ENCODE results near the gene L3MBTL4.

L3MBTL4 gene

GRCh38 chr18:6220129-6220528 is 194.6 kb downstream of the L3MBTL4 start:
- Histone ChIP-seq H3K36me3 (ENCODE audit: insufficient read depth, low read length) (no peaks in the 10 kb centered on the region), H3K79me2 (ENCODE audit: control insufficient read depth, insufficient read depth, low read length, unreplicated experiment) (no peaks in the 10 kb centered on the region), H3K4me1 (ENCODE audit: control insufficient read depth, insufficient read depth, low read length, unreplicated experiment) (no peaks in the 10 kb centered on the region), H3K4me3 (ENCODE audit: low read depth, low read length) (no peak overlapping the region), H2AFZ (ENCODE audit: low read length, unreplicated experiment) (no peak overlapping the region), H3K27me3 (ENCODE audit: insufficient read depth, low read length) (peaks cover 11% of the 10 kb centered on the region; the same call in 1 of the 2 replicates), H3K27ac (ENCODE audit: low read depth, low read length) (no peak overlapping the region)

GRCh38 chr18:6219116-6219717 is 195.5 kb downstream of the L3MBTL4 start:
- Histone ChIP-seq H2AFZ (ENCODE audit: low read length, unreplicated experiment) (no peak overlapping the region), H3K4me1 (ENCODE audit: control insufficient read depth, insufficient read depth, low read length, unreplicated experiment) (no peaks in the 10 kb centered on the region), H3K4me3 (ENCODE audit: low read depth, low read length) (no peak overlapping the region), H3K79me2 (ENCODE audit: control insufficient read depth, insufficient read depth, low read length, unreplicated experiment) (no peaks in the 10 kb centered on the region), H3K27ac (ENCODE audit: low read depth, low read length) (no peak overlapping the region), H3K27me3 (ENCODE audit: insufficient read depth, low read length) (peaks cover 14% of the 10 kb centered on the region; the same call in 1 of the 2 replicates), H3K36me3 (ENCODE audit: insufficient read depth, low read length) (no peaks in the 10 kb centered on the region)

DNA sequence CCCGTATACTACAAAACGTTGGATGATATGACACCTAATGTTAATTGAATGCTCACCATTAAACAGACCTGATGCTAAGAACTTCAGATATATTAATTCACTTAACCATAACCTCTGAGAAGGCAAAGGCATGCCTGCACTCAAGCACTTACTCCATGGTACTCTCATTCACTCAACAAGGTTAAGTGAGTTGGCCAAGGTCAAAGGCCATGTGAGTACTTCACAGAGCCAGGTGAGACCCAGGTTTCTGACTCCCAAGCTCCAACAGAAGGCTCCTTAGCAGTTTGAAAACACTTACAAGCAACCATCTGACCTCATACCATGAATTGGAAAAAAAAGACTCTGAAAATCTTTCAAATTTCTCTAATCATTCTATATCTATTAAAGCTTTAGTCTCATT is 198.8 kb downstream of the L3MBTL4 start:
- Histone ChIP-seq H2AFZ (ENCODE audit: low read length, unreplicated experiment) (no peak overlapping the region), H3K4me1 (ENCODE audit: control insufficient read depth, insufficient read depth, low read length, unreplicated experiment) (no peaks in the 10 kb centered on the region), H3K79me2 (ENCODE audit: control insufficient read depth, insufficient read depth, low read length, unreplicated experiment) (no peaks in the 10 kb centered on the region), H3K27ac (ENCODE audit: low read depth, low read length) (no peak overlapping the region), H3K27me3 (ENCODE audit: insufficient read depth, low read length) (peaks cover 8% of the 10 kb centered on the region; the same call in 1 of the 2 replicates), H3K36me3 (ENCODE audit: insufficient read depth, low read length) (no peaks in the 10 kb centered on the region), H3K4me3 (ENCODE audit: low read depth, low read length) (no peak overlapping the region)

DNA sequence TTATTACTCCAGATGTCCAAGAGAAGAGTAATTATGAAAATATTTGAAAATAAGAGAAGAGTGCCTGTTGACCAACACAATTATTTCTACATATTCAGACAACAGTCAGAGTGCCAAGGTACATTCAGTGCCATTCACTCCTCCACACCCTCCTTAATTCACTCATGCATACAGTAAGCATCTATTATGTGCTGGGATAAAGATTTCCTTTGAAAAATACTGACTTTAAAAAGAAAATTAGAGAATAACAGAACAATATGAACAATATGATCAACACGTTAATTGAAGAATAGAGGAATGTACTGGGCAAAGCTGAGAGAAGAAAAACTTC is 203.6 kb downstream of the L3MBTL4 start:
- Histone ChIP-seq H3K4me3 (ENCODE audit: low read depth, low read length) (no peak overlapping the region), H3K27me3 (ENCODE audit: insufficient read depth, low read length) (peaks cover 8% of the 10 kb centered on the region; the same call in 1 of the 2 replicates), H3K4me1 (ENCODE audit: control insufficient read depth, insufficient read depth, low read length, unreplicated experiment) (no peaks in the 10 kb centered on the region), H3K36me3 (ENCODE audit: insufficient read depth, low read length) (no peaks in the 10 kb centered on the region), H3K79me2 (ENCODE audit: control insufficient read depth, insufficient read depth, low read length, unreplicated experiment) (no peaks in the 10 kb centered on the region), H2AFZ (ENCODE audit: low read length, unreplicated experiment) (no peak overlapping the region), H3K27ac (ENCODE audit: low read depth, low read length) (no peak overlapping the region)

GRCh38 chr18:6210349-6211173 is 204.2 kb downstream of the L3MBTL4 start:
- Histone ChIP-seq H3K4me1 (ENCODE audit: control insufficient read depth, insufficient read depth, low read length, unreplicated experiment) (no peaks in the 10 kb centered on the region), H3K4me3 (ENCODE audit: low read depth, low read length) (no peak overlapping the region), H3K79me2 (ENCODE audit: control insufficient read depth, insufficient read depth, low read length, unreplicated experiment) (no peaks in the 10 kb centered on the region), H3K36me3 (ENCODE audit: insufficient read depth, low read length) (no peaks in the 10 kb centered on the region), H3K27ac (ENCODE audit: low read depth, low read length) (no peak overlapping the region), H3K27me3 (ENCODE audit: insufficient read depth, low read length) (peaks cover 8% of the 10 kb centered on the region; the same call in 1 of the 2 replicates), H2AFZ (ENCODE audit: low read length, unreplicated experiment) (no peak overlapping the region)

- no peak overlapping the region for H3K4me3 ChIP-seq (ENCODE audit: low read depth, low read length)
- no peaks in the 10 kb centered on the region for H3K36me3 ChIP-seq (ENCODE audit: insufficient read depth, low read length)
- no peaks in the 10 kb centered on the region for H3K4me1 ChIP-seq (ENCODE audit: control insufficient read depth, insufficient read depth, low read length, unreplicated experiment)
- peaks cover 4% of the 10 kb centered on the region; the same call in 1 of the 2 replicates for H3K27me3 ChIP-seq (ENCODE audit: insufficient read depth, low read length)
- no peaks in the 10 kb centered on the region for H3K79me2 ChIP-seq (ENCODE audit: control insufficient read depth, insufficient read depth, low read length, unreplicated experiment)
- H3K27ac ChIP-seq (ENCODE audit: low read depth, low read length): no peak overlapping the region
- no peak overlapping the region for H2AFZ ChIP-seq (ENCODE audit: low read length, unreplicated experiment)
Observed at GRCh38 chr18:6207941-6208340, 206.8 kb downstream of the L3MBTL4 start.

DNA sequence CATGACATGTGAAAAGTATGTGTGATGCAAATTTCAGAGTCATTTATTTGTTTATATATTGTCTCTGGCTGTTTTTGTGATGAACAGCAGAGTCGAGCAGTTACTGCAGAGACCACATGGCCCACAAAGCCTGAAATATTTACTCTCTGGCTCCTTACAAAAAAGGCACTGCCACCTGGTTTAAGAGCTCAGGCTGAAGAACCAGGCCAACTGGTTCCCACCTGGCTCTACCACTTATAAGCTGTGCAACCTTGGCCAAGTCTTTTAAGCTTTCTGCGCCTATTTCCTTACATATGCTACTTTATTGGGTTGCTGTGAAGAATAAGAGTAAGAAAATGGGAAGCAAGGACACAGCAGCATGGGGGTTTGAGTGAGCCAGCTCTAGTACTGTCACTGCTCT is 207.6 kb downstream of the L3MBTL4 start:
- H3K4me1 ChIP-seq (ENCODE audit: control insufficient read depth, insufficient read depth, low read length, unreplicated experiment): no peaks in the 10 kb centered on the region
- no peak overlapping the region for H3K4me3 ChIP-seq (ENCODE audit: low read depth, low read length)
- no peaks in the 10 kb centered on the region for H3K36me3 ChIP-seq (ENCODE audit: insufficient read depth, low read length)
- no peak overlapping the region for H2AFZ ChIP-seq (ENCODE audit: low read length, unreplicated experiment)
- H3K79me2 ChIP-seq (ENCODE audit: control insufficient read depth, insufficient read depth, low read length, unreplicated experiment): no peaks in the 10 kb centered on the region
- no peak overlapping the region for H3K27ac ChIP-seq (ENCODE audit: low read depth, low read length)
- H3K27me3 ChIP-seq (ENCODE audit: insufficient read depth, low read length): no peaks in the 10 kb centered on the region

DNA sequence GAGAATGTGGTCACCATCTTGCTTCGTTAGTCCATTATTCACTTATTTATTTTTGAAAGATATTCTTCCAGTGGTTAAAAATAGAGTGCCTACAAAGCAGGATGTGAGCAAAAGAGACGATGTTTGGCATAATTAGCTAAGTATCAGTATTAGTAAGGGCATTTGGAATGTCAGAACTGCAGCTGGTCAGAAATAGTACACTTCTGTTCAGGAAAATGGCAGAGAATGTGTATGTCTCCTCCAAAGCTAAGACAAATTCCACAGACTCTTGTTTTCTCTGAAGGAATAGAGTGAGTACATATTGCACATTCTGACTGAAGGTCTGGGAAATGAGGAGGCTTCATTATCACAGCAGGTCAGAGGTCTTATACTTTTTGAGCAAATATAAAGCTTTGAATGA is 209.0 kb downstream of the L3MBTL4 start:
- H3K79me2 ChIP-seq (ENCODE audit: control insufficient read depth, insufficient read depth, low read length, unreplicated experiment): no peaks in the 10 kb centered on the region
- H3K27me3 ChIP-seq (ENCODE audit: insufficient read depth, low read length): peaks cover 4% of the 10 kb centered on the region; the same call in 1 of the 2 replicates
- no peak overlapping the region for H3K27ac ChIP-seq (ENCODE audit: low read depth, low read length)
- no peaks in the 10 kb centered on the region for H3K36me3 ChIP-seq (ENCODE audit: insufficient read depth, low read length)
- H2AFZ ChIP-seq (ENCODE audit: low read length, unreplicated experiment): no peak overlapping the region
- H3K4me3 ChIP-seq (ENCODE audit: low read depth, low read length): no peak overlapping the region
- no peaks in the 10 kb centered on the region for H3K4me1 ChIP-seq (ENCODE audit: control insufficient read depth, insufficient read depth, low read length, unreplicated experiment)

DNA sequence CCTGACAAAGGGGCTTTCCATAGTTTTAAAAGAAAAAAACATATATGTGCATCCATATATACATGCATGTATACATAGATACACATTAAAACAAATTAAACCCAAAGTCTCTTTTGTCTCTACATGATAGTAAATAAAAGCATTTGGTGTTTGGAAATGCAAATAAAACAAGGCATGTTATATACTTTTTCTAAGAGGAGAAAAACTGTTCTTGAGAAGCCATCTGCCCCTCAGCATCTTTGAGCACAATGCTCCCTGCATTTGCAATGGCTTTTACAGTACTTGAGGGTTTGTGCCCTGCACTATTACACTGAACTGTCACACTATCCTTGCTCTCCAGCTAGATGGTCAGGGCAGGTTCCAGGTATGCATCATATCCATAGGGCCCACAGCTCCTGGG is 210.2 kb downstream of the L3MBTL4 start:
- Histone ChIP-seq H3K4me3 (ENCODE audit: low read depth, low read length) (no peak overlapping the region), H2AFZ (ENCODE audit: low read length, unreplicated experiment) (no peak overlapping the region), H3K27ac (ENCODE audit: low read depth, low read length) (no peak overlapping the region), H3K36me3 (ENCODE audit: insufficient read depth, low read length) (no peaks in the 10 kb centered on the region), H3K4me1 (ENCODE audit: control insufficient read depth, insufficient read depth, low read length, unreplicated experiment) (no peaks in the 10 kb centered on the region), H3K27me3 (ENCODE audit: insufficient read depth, low read length) (peaks cover 4% of the 10 kb centered on the region; the same call in 1 of the 2 replicates), H3K79me2 (ENCODE audit: control insufficient read depth, insufficient read depth, low read length, unreplicated experiment) (no peaks in the 10 kb centered on the region)

DNA sequence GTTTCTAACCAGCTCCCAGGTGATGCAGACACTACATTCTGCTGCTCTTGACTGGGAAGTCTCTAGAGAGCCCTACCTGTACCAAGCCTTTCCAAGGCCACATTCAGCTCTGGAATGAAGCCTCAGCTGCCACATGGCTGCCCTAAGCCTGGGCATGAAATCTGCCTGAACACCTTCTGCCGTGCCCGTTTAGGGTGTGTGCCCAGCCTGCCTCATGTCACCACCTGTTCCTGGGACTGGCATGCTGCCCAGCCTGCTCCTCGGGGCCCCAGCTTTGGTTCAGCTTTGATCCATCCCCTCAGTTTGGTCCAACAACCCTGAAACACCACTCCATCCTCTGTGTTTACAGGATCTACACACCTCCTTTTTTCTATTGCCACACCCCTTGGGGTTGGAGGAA is 210.9 kb downstream of the L3MBTL4 start:
- Histone ChIP-seq H3K79me2 (ENCODE audit: control insufficient read depth, insufficient read depth, low read length, unreplicated experiment) (no peaks in the 10 kb centered on the region), H3K27me3 (ENCODE audit: insufficient read depth, low read length) (peaks cover 4% of the 10 kb centered on the region; the same call in 1 of the 2 replicates), H3K4me1 (ENCODE audit: control insufficient read depth, insufficient read depth, low read length, unreplicated experiment) (no peaks in the 10 kb centered on the region), H3K4me3 (ENCODE audit: low read depth, low read length) (no peak overlapping the region), H3K27ac (ENCODE audit: low read depth, low read length) (no peak overlapping the region), H3K36me3 (ENCODE audit: insufficient read depth, low read length) (no peaks in the 10 kb centered on the region), H2AFZ (ENCODE audit: low read length, unreplicated experiment) (no peak overlapping the region)

- Histone ChIP-seq H3K4me1 (ENCODE audit: control insufficient read depth, insufficient read depth, low read length, unreplicated experiment) (no peaks in the 10 kb centered on the region), H3K79me2 (ENCODE audit: control insufficient read depth, insufficient read depth, low read length, unreplicated experiment) (no peaks in the 10 kb centered on the region), H3K27me3 (ENCODE audit: insufficient read depth, low read length) (peaks cover 4% of the 10 kb centered on the region; the same call in 1 of the 2 replicates), H3K27ac (ENCODE audit: low read depth, low read length) (no peak overlapping the region), H3K36me3 (ENCODE audit: insufficient read depth, low read length) (no peaks in the 10 kb centered on the region), H3K4me3 (ENCODE audit: low read depth, low read length) (no peak overlapping the region), H2AFZ (ENCODE audit: low read length, unreplicated experiment) (no peak overlapping the region)
Observed at GRCh38 chr18:6202861-6203260, 211.8 kb downstream of the L3MBTL4 start.
